Fibroblast of skin of back (primary cell): ENCODE measurements around the gene NUDT3.
"Not testable (repeated sequence)": the region's sequence is repeated elsewhere in the genome, so short reads cannot be mapped to it uniquely, and the experiment has no call there.

ENCODE experiments used
- DNase-seq: peaks from one replicate; pipeline ENCODE4 v3.0.0-alpha.2; 2013

The NUDT3 gene

GRCh38 chr6:34341481-34341971 lies 50.9 kb downstream of the NUDT3 start:
- no peak for DNase-seq

GRCh38 chr6:34340906-34341480 lies 51.5 kb downstream of the NUDT3 start:
- no peak for DNase-seq

- no peak for DNase-seq
These were observed 52.1 kb downstream of the NUDT3 start for GRCh38 chr6:34340394-34340793.

- DNase-seq: no peak
These were observed 52.5 kb downstream of the NUDT3 start for GRCh38 chr6:34339971-34340370.

GRCh38 chr6:34339432-34339831 lies 53.0 kb downstream of the NUDT3 start:
- DNase-seq: no peak

GRCh38 chr6:34338811-34339210 lies 53.7 kb downstream of the NUDT3 start:
- no peak for DNase-seq

- no peak for DNase-seq
These were observed 54.1 kb downstream of the NUDT3 start for GRCh38 chr6:34338377-34338776.

GRCh38 chr6:34334796-34335416 lies 57.6 kb downstream of the NUDT3 start:
- DNase-seq: peak; percentile 46

GRCh38 chr6:34333858-34334257 lies 58.6 kb downstream of the NUDT3 start:
- DNase-seq: no peak

- no peak for DNase-seq
These were observed 59.9 kb downstream of the NUDT3 start for GRCh38 chr6:34332251-34333198.

- DNase-seq: no peak
These were observed 61.0 kb downstream of the NUDT3 start for GRCh38 chr6:34331371-34332050.

- DNase-seq: not testable (repeated sequence)
These were observed 62.7 kb downstream of the NUDT3 start for GRCh38 chr6:34329814-34330213.

- DNase-seq: no peak
These were observed 63.5 kb downstream of the NUDT3 start for GRCh38 chr6:34328969-34329368.

GRCh38 chr6:34327313-34328205 lies 64.9 kb downstream of the NUDT3 start:
- not testable (repeated sequence) for DNase-seq

- no peak for DNase-seq
These were observed 66.8 kb downstream of the NUDT3 start for GRCh38 chr6:34325633-34326032.

GRCh38 chr6:34324738-34325444 lies 67.6 kb downstream of the NUDT3 start:
- peak; percentile 25 for DNase-seq

- DNase-seq: not testable (repeated sequence)
These were observed 68.2 kb downstream of the NUDT3 start for GRCh38 chr6:34324221-34324620.

GRCh38 chr6:34323300-34323699 lies 69.2 kb downstream of the NUDT3 start:
- DNase-seq: no peak

GRCh38 chr6:34322732-34323131 lies 69.7 kb downstream of the NUDT3 start:
- no peak for DNase-seq

- no peak for DNase-seq
These were observed 70.6 kb downstream of the NUDT3 start for GRCh38 chr6:34321821-34322220.

- DNase-seq: no peak
These were observed 73.0 kb downstream of the NUDT3 start for GRCh38 chr6:34319471-34319885.
